ENCODE data around the gene WDPCP. TPM values are rescaled to one million over a fixed set of nuclear protein-coding genes. Genes with fewer than 3 reads are reported as not detected.
"Not testable (repeated sequence)": the region's sequence is repeated elsewhere in the genome, so short reads cannot be mapped to it uniquely, and the experiment has no call there.

WDPCP gene
- total RNA-seq, 1 experiment from 2014 or later, result 4.8 TPM

DNA sequence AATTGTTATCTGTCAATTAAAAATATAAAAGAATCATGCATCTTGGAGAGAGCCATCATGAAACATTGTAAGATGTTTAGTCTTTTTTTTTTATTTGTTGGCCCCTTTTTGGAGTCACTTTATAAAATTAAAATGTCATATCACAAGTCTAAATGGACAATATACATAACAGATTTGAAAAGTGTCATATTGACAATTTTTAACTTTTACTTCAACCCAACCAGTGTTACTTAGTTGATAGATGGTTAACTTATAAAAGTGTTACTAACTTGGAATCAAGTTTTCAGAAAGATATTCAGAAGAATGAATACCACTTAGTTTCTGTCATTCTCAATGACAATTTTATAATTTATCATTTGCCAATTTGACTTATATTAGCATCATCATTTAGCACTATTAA is 319.3 kb downstream of the WDPCP start:
- DNase-seq (ENCODE audit: low spot score), result no peak

DNA sequence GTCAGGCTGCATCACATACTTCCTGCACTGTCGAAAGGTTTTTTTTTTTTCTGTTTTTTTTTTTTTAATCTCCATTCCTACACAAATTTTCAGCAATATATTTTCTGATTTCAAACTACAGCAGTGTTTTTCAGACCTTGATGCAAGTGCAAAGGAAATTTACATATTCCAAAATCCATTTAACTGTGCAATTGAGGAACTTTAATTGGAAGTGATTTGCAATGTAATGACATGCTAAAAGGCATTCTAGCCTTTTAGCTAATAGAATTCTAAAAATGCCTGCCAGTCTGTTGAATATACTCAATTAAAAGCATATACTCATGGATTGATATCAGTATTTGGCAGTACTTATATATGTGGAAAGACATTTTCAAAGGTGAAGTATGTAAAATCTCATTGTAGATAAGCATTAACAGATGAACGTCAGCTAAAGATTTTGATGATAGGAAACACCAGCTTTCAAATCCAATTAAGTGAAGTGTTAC is 327.1 kb downstream of the WDPCP start:
- no peak for DNase-seq (ENCODE audit: low spot score)

DNA sequence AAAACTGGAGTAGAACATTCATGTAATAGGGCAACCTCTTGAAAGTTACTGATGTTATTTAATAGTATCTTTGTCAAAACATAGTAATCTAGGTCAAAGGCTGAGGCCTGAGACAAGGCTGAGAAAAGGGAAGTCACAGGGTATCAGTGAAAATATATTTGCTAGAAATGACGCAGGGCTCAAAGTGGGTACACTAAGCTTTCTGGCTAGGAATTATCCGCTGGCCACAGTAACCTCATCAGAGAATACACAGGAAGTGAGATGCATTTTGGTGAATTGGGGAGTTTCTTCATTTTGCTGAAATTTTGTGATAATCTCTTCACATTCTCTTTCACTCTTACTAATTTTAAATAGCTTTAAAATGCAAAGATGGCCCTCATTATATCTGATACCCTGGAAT is 330.8 kb downstream of the WDPCP start:
- DNase-seq (ENCODE audit: low spot score), result no peak

DNA sequence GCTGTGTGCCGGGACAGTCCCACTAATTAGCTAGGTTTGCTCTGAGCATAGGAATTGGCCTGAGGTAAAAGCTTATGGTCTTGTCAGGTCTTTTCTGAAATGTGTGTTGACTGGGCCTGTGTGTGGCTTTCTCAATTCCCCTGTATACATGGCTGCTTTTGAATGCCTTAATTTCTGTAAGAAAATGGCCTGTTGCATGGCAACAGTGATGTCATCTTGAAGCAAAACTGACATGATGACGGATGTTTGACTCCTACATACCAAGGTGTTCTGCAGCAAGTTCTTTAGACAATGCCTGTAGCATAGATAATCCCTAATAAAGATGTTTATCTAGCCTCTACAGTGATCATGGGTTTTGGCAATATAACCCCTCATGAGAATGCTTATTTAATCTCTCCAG is 339.1 kb downstream of the WDPCP start:
- DNase-seq (ENCODE audit: low spot score), result no peak

DNA sequence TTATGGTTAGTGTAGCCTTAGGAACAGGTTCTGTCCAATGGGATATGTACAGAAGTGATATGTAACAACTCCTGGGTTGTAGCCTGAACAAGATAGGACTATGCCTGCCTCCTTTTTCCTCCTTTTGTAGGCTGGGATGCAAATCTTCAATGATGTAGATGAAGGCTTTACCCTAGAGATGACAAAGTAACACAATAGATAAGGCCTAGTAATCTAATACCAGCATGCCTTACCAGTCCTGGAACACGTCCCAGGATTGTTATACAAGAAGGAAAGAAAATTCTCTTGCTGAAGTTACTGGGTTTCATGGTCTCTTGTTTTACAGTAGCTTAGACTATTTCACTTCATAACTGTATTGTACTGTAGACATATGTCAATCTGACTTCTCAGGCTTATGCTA is 345.5 kb downstream of the WDPCP start:
- DNase-seq (ENCODE audit: low spot score), result no peak

DNA sequence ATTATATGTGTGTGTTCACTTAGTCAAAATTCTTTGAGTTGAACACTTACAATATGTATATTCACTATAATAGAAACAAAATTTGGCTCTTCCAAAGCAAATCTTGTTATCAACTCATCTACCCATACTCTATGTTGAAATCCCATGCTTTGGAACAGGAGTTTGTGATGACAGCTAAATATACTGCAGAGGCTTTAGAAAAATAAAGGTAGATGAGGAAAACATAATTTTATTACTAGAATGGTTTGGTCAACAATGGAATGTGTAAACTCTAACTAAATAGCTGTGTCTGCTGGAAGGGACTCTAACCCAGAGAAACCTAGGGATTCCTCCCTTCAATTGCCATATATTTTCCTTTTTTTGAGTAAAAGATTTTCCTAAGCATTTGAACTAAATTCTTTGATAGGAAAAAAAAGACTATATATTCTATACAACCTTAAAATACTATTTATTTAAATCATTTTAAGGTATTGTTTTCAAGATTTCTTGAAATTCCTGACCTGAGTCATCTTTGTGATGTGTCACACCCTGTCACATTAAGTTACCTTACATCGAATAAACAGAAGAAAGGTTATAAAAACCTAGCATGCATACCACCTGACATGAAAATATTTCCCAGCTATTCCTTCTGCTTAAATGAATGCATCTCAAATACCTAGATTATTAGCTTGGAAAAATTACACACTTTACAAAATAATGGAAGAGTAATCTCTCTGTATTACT is 362.2 kb downstream of the WDPCP start:
- no peak for DNase-seq (ENCODE audit: low spot score)

DNA sequence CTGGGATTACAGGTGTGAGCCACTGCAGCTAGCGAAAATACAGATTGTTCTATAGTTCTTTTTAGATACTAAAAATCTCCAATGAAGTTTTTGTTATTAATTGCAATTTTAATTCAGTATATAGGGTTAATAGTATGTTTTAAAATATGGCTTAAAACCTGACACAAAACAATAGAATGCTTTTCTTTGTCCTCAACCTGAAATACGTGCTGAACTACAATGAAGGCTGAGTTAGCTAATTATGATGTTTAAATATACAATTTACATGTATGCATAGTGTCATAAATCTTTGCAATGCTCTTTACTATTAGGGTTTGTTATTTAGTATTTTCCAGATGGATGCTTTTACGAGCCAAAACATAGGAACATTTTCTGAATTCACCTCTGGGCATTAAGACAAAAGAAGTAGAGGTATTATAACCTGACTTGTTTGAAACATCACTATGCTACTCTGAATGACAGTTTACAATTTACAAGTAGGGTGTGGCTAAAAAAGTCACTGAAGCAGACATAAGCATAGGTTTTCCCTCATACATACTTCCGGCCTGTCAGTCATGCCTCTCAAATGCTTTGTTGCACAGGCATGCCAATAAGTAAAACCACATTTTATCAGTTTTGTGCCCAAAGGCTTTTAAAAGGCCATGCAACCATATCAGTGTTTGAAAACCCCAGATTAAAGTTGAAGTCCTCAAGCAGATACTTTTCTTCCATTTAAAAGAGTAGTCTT is 369.3 kb downstream of the WDPCP start:
- DNase-seq (ENCODE audit: low spot score), result no peak

DNA sequence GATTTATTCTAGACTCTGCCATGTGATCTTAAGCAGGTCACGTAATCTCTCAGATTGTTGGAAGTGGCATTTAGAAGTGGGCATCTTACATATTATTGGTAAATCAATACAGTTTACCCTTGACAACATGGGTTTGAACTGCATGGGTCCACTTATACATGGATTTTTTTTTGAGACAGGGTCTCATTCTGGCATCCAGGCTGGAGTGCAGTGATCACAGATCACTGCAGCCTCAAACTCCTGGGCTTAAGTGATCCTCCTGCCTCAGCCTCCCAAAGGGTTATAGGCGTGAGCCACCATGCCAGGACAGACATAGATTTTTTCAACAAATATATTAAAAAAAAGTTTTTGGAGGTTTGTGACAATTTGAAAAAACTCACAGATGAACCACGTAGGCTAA is 393.0 kb downstream of the WDPCP start:
- DNase-seq (ENCODE audit: low spot score), result no peak

DNA sequence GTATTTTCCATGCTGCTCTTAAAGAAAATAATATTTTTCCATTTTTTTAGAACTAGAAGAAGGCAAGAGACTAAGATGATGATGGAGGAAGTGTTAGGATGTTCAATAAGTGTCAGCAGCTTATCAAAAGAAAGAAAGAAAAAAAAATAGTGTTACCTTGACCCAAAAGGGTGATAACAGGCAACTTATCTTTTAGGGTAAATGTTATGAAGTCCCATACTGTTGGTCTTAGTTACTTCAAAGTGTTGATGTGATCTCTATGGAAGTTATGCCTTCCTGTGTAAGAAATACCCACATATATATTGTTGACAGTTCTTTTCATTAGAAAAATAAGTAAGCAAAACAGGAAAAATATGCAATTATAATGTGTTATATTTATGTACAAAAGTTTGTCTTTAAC is 394.1 kb downstream of the WDPCP start:
- DNase-seq (ENCODE audit: low spot score), result no peak

DNA sequence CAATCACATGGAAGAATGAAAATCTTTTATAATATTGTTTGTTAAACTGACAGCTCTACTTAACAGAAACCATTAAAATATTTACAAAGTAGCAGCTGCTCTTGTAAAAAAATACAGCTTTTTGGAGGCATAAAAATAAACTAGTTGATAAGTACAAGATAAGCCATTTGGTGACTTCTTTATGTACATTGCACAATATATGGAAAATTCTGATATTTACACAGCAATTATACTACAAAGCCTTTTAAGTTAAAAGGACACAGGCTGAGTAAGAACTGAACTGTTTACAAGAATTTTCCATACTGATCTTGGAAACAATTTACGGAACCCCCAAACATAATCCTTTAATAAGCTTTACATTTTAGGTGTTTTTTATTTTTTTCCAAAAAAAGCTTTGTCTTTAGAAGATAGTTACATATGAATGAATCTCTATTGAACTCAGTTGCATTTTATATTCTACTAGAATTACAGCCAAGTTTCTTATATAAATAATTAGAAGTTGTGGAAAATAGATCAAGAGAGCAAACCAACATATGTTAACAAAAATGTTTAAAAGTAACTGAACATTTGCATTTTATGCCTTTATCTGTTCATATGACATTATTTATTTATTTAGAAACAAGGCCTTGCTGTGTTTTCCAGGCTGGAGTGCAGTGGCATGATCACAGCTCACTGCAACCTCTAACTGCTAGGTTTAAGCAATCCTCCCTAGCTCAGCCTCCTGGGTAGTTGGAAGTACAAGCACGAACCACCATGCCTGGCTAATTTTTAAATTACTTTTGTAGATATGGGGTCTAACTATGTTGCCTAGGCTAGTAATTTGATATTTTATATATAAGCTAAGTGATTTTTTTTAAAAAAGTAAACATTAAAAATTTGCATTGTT is 395.1 kb downstream of the WDPCP start:
- no peak for DNase-seq (ENCODE audit: low spot score)

DNA sequence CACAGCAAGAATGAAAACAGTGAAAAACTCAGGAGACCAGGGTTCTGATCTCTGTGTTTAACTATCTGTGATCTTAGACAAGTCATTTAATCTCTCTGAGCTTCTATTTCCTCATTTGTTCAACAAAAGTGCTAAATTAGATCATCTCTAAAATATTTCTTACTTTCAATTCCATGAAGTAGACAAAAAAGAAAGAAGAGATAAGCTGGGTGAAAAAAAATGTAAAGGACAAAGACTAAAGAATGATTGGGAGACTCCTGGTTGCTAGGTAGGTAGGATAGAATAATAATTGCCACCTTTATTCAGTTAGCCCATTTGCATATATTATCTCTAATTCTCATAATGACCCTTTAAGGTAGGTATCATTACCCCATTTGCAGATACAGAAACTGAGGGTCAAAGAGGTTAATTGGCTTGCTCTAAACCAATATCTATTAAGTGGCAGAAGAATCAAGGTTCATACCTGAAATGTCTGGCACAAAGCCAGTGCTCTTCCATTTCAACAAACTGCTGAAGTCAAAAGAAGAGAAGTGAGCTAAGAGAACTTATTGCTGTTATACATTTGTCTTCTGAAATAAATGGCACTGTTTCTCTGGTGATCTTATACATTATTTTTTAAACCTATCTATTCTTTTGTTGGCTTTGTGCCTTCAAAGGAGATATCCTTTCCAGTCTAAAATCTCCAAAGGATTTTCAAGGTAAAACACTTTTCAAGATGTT is 395.9 kb downstream of the WDPCP start:
- peak; percentile 36 for DNase-seq (ENCODE audit: low spot score)

DNA sequence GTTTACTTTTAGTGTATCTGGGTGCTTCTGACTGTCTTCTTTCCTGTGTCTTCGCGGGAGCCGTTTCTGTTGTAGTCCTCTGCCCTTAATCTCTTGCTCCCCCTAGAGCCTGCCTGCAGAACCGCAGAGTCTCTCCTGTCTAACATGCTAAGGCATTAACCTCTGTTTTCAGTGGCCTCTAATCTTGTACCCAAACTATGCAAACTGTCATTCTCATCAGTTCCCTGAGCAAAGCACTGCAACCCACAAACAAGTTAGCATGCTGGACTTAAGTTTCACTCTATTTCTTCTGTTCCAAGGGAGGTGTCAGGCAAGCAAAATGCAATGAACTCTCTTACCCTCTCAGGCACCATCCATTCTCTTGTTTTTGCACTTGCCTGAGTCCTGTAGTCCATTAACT is 399.3 kb downstream of the WDPCP start:
- peak; percentile 71 for DNase-seq (ENCODE audit: low spot score)

DNA sequence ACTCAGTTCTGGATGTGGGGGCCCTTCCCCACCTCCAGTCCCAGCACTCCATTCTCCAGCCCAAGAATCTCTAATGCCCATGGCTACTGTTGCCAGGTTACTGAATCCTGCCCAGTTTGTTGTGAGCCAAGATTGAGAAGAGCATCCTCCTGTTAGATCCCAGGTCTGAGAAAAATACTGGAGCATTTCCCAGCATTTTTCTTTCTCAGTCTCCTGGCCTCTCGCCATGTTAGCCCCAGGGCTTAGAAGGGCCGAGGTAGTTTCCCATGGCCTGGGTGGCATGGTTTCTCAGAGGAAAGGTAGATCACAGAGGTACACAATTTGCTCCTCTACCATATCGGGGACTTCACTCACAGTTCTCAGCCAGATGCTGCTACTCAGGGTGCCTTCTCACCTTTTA is 401.9 kb downstream of the WDPCP start:
- DNase-seq (ENCODE audit: low spot score), result no peak

DNA sequence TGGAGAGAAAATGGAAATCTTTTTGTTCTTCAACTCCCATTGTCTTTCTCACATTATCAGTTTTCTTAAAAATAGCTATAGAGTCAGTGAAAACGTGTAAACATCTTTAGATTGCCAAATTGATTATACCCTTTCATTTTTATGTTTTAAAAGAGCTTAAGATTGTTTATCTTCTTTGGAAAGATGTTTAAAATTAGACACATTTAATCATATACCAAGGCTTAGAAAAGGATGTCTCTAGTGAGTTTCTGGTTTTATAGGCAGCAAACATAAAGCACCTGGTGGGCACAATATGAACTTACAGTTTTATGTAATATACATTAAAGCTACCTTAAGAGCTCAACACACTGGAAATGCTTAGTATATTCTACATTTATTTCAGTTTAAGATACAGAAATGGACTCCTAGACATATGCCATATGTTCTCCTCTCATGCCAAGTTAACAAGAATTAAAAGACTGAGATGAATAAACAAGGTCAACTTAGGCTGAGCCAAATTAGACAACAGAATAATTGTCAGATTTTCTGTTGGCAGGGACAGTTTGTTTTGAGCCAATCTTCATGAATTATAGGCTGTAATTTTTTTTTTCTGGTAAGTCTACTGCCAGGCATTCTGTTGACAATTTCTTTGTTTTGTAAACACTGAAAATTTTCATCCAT is 425.0 kb downstream of the WDPCP start:
- no peak for DNase-seq (ENCODE audit: low spot score)

DNA sequence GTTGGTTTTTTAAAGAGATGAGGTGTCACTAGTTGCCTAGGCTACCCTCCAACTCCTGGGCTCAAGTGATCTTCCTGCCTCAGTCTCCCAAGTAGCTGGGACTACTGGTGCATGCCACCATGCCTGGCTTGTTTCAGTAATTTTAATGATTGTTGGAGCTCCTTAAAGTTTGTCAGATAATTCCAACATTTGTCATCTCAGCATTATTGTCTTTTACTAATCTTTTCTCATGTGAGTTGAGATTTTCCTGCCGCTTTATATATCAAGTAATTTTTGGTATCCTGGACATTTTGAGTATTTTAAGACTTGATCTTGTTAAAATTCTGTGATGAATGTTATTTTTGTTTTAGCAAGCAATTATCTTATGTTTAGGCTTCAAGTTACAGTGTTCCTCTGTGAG is 429.0 kb downstream of the WDPCP start:
- DNase-seq (ENCODE audit: low spot score), result no peak

DNA sequence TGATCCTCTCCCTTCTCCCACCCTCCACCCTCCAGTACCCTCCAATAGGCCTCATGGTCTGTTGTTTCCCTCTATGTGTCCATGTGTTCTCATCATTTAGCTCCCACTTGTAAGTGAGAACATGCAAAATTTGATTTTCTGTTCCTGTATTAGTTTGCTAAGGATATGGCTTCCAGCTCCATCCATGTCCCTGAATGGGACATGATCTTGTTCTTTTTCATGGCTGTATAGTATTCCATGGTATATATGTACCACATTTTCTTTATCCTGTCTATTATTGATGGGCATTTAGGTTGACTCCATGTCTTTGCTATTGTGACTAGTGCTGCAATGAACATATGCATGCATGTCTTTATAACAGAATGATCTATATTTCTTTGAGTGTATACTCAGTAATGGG is 451.6 kb downstream of the WDPCP start:
- not testable (repeated sequence) for DNase-seq (ENCODE audit: low spot score)

DNA sequence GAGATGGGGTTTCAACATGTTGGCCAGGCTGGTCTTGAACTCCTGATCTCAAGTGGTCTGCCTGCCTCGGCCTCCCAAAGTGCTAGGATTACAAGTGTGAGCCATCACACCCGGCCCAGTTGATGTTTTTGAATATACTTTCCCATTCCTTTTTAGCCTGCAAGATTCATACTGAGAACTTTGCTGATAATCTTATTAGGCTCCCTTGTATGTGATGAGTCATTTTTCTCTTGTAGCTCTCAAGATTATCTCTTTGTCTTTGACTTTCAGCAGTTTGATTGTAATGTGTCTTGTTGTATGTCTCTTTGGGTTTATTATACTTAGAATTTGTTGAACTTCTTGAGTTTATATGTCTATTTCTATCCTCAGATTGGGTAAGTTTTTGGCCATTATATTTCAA is 456.3 kb downstream of the WDPCP start:
- no peak for DNase-seq (ENCODE audit: low spot score)

DNA sequence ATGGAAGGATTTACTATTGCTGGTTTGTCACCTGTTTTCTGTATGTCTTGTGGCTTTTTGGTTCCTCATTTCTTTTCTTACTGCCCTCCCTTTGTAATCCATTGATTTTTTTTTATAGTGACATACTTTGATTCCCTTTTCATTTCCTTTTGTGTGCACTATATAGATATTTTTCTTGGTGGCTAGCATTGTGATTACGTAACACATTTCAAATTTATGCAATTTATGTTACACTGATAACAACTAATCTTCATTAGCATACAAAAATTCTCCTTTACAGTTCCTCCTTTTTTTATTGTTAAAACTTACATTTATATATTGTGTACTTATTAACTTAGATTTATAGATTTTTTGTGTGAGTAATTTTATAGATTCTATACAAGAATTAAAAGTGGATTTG is 457.1 kb downstream of the WDPCP start:
- DNase-seq (ENCODE audit: low spot score), result no peak

DNA sequence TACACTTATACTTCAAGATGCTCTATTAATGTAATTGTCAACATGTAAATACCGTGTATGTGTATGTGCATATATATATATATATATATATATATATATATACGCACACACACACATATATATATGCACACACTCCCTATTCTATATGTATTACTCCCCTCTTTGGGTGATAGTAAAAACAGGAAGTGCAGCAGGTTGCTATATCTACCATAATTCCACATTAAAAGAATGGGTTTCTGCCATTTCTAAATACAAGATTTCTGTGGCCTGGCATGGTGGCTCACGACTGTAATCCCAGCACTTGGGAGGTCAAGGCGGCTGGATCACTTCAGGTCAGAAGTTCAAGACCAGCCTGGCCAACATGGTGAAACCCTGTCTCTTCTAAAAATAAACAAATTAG is 460.7 kb downstream of the WDPCP start:
- DNase-seq (ENCODE audit: low spot score), result no peak

DNA sequence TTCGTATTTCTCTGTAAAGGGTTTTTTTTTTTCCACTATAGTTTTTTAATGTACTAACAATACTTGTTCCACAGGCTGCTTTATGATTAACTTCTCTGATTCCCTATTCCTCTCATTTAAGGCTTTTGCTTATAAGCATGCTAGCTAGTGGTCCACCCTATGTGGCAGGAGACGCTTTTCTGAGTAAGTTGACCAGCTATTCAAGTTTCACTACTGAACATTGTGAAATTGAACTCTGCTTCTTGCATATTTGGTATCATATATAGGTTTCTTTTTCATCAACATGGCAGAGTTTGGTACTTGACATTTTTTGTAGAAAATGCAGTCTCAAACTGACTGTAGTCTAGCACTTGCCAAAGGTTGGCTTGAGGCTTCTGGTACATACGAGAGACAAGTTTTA is 463.4 kb downstream of the WDPCP start:
- DNase-seq (ENCODE audit: low spot score), result no peak

DNA sequence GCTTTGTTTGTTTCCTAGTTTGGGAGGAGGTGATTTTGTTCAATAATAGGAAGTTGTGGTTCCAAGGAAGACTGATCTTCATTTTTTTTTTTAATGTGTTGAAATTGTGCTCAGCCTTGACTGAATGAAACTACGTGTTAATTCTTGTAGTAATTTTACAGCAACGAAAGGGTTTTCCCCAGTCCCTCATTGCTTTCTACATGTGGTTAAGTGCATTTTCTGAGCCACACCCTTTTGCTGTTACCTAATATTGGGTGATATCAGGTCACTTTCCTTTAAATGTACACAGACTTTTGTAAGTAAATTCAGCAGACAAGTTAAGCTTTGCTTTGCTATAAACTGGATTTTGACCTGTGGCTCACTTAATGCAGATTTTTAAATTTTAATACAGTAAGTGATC is 464.1 kb downstream of the WDPCP start:
- no peak for DNase-seq (ENCODE audit: low spot score)
